Activated naive CD8-positive, alpha-beta T cell (primary cell): Measurements from ENCODE around the gene SH3TC1.

ENCODE experiments used
- H3K27ac Mint-ChIP-seq: one replicate; pipeline ENCODE4 v1.8.0; 2021; ENCODE audit warnings: mixed read lengths
- H3K27me3 Mint-ChIP-seq: one replicate; pipeline ENCODE4 v1.8.0; 2021; ENCODE audit warnings: mixed read lengths
- H3K36me3 Mint-ChIP-seq: one replicate; pipeline ENCODE4 v1.8.0; 2021; ENCODE audit warnings: mixed read lengths
- H3K4me1 Mint-ChIP-seq: one replicate; pipeline ENCODE4 v1.8.0; 2021; ENCODE audit warnings: low read depth, mixed read lengths
- H3K4me3 Mint-ChIP-seq: one replicate; pipeline ENCODE4 v1.8.0; 2021; ENCODE audit warnings: mild to moderate bottlenecking, mixed read lengths
- H3K9me3 Mint-ChIP-seq: one replicate; pipeline ENCODE4 v1.8.0; 2021; ENCODE audit warnings: low read depth, mixed read lengths

SH3TC1 gene

GRCh38 chr4:8159537-8160232, 39.4 kb upstream of the SH3TC1 start:
- H3K9me3 Mint-ChIP-seq: no peaks in the 10 kb centered on the region
- peaks cover 2% of the 10 kb centered on the region for H3K27me3 Mint-ChIP-seq
- peak overlapping the region; percentile 79 for H3K4me3 Mint-ChIP-seq
- no peaks in the 10 kb centered on the region for H3K36me3 Mint-ChIP-seq
- H3K27ac Mint-ChIP-seq: no peak overlapping the region
- H3K4me1 Mint-ChIP-seq: peaks cover 13% of the 10 kb centered on the region

GRCh38 chr4:8160233-8160560, 38.9 kb upstream of the SH3TC1 start:
- peaks cover 13% of the 10 kb centered on the region for H3K4me1 Mint-ChIP-seq
- H3K9me3 Mint-ChIP-seq: no peaks in the 10 kb centered on the region
- H3K27ac Mint-ChIP-seq: no peak overlapping the region
- H3K36me3 Mint-ChIP-seq: no peaks in the 10 kb centered on the region
- peaks cover 2% of the 10 kb centered on the region for H3K27me3 Mint-ChIP-seq
- peak overlapping the region; percentile 79 for H3K4me3 Mint-ChIP-seq

GRCh38 chr4:8160572-8160971, 38.5 kb upstream of the SH3TC1 start:
- Mint-ChIP-seq H3K4me1 (peaks cover 13% of the 10 kb centered on the region), H3K27ac (no peak overlapping the region), H3K9me3 (no peaks in the 10 kb centered on the region), H3K36me3 (no peaks in the 10 kb centered on the region), H3K4me3 (peak overlapping the region; percentile 59), H3K27me3 (peaks cover 2% of the 10 kb centered on the region)

- no peaks in the 10 kb centered on the region for H3K36me3 Mint-ChIP-seq
Measured at GRCh38 chr4:8162625-8163024, 36.5 kb upstream of the SH3TC1 start.

GRCh38 chr4:8163026-8163425, 36.1 kb upstream of the SH3TC1 start:
- Mint-ChIP-seq H3K27me3 (peaks cover 2% of the 10 kb centered on the region), H3K27ac (no peak overlapping the region), H3K36me3 (no peaks in the 10 kb centered on the region), H3K4me3 (no peak overlapping the region), H3K9me3 (no peaks in the 10 kb centered on the region), H3K4me1 (peaks cover 13% of the 10 kb centered on the region)

More at GRCh38 chr4:8162625-8163024, 36.5 kb upstream of the SH3TC1 start:
- Mint-ChIP-seq H3K4me3 (no peak overlapping the region), H3K27ac (no peak overlapping the region), H3K9me3 (no peaks in the 10 kb centered on the region), H3K4me1 (peaks cover 13% of the 10 kb centered on the region), H3K27me3 (peaks cover 2% of the 10 kb centered on the region)

GRCh38 chr4:8163436-8164193, 35.5 kb upstream of the SH3TC1 start:
- Mint-ChIP-seq H3K36me3 (no peaks in the 10 kb centered on the region), H3K4me1 (peaks cover 13% of the 10 kb centered on the region), H3K9me3 (no peaks in the 10 kb centered on the region), H3K27ac (no peak overlapping the region), H3K27me3 (peaks cover 2% of the 10 kb centered on the region), H3K4me3 (no peak overlapping the region)

GRCh38 chr4:8164194-8164565, 34.9 kb upstream of the SH3TC1 start:
- peaks cover 10% of the 10 kb centered on the region for H3K4me1 Mint-ChIP-seq

GRCh38 chr4:8164687-8165086, 34.4 kb upstream of the SH3TC1 start:
- Mint-ChIP-seq H3K27me3 (peaks cover 2% of the 10 kb centered on the region), H3K36me3 (no peaks in the 10 kb centered on the region), H3K4me3 (no peak overlapping the region), H3K4me1 (peaks cover 7% of the 10 kb centered on the region), H3K9me3 (no peaks in the 10 kb centered on the region), H3K27ac (no peak overlapping the region)

More at GRCh38 chr4:8164194-8164565, 34.9 kb upstream of the SH3TC1 start:
- Mint-ChIP-seq H3K27ac (no peak overlapping the region), H3K36me3 (no peaks in the 10 kb centered on the region), H3K27me3 (peaks cover 2% of the 10 kb centered on the region), H3K9me3 (no peaks in the 10 kb centered on the region), H3K4me3 (no peak overlapping the region)

GRCh38 chr4:8165374-8165896, 33.7 kb upstream of the SH3TC1 start:
- peaks cover 3% of the 10 kb centered on the region for H3K4me1 Mint-ChIP-seq
- H3K27me3 Mint-ChIP-seq: peaks cover 2% of the 10 kb centered on the region

GRCh38 chr4:8167291-8167690, 31.8 kb upstream of the SH3TC1 start:
- H3K27me3 Mint-ChIP-seq: peaks cover 2% of the 10 kb centered on the region
- H3K27ac Mint-ChIP-seq: no peak overlapping the region
- no peak overlapping the region for H3K4me3 Mint-ChIP-seq
- H3K36me3 Mint-ChIP-seq: no peaks in the 10 kb centered on the region
- H3K4me1 Mint-ChIP-seq: no peaks in the 10 kb centered on the region
- H3K9me3 Mint-ChIP-seq: no peaks in the 10 kb centered on the region

More at GRCh38 chr4:8165374-8165896, 33.7 kb upstream of the SH3TC1 start:
- H3K27ac Mint-ChIP-seq: no peak overlapping the region
- no peak overlapping the region for H3K4me3 Mint-ChIP-seq
- H3K36me3 Mint-ChIP-seq: no peaks in the 10 kb centered on the region
- H3K9me3 Mint-ChIP-seq: no peaks in the 10 kb centered on the region

- no peak overlapping the region for H3K4me3 Mint-ChIP-seq
- no peaks in the 10 kb centered on the region for H3K36me3 Mint-ChIP-seq
- H3K27me3 Mint-ChIP-seq: peaks cover 2% of the 10 kb centered on the region
- H3K27ac Mint-ChIP-seq: no peak overlapping the region
- H3K9me3 Mint-ChIP-seq: no peaks in the 10 kb centered on the region
- H3K4me1 Mint-ChIP-seq: no peaks in the 10 kb centered on the region
Measured at GRCh38 chr4:8167815-8168214, 31.3 kb upstream of the SH3TC1 start.

GRCh38 chr4:8168232-8168631, 30.9 kb upstream of the SH3TC1 start:
- Mint-ChIP-seq H3K4me3 (no peak overlapping the region), H3K9me3 (no peaks in the 10 kb centered on the region), H3K27me3 (peaks cover 2% of the 10 kb centered on the region), H3K27ac (no peak overlapping the region), H3K36me3 (no peaks in the 10 kb centered on the region), H3K4me1 (no peaks in the 10 kb centered on the region)

GRCh38 chr4:8168832-8169598, 30.1 kb upstream of the SH3TC1 start:
- Mint-ChIP-seq H3K27ac (no peak overlapping the region), H3K9me3 (no peaks in the 10 kb centered on the region), H3K36me3 (no peaks in the 10 kb centered on the region), H3K27me3 (peaks cover 2% of the 10 kb centered on the region), H3K4me3 (no peak overlapping the region), H3K4me1 (no peaks in the 10 kb centered on the region)

GRCh38 chr4:8169763-8170162, 29.3 kb upstream of the SH3TC1 start:
- H3K36me3 Mint-ChIP-seq: no peaks in the 10 kb centered on the region
- H3K9me3 Mint-ChIP-seq: no peaks in the 10 kb centered on the region
- H3K4me3 Mint-ChIP-seq: no peak overlapping the region
- H3K27ac Mint-ChIP-seq: no peak overlapping the region
- peaks cover 2% of the 10 kb centered on the region for H3K27me3 Mint-ChIP-seq
- no peaks in the 10 kb centered on the region for H3K4me1 Mint-ChIP-seq

GRCh38 chr4:8170341-8170740, 28.7 kb upstream of the SH3TC1 start:
- H3K27me3 Mint-ChIP-seq: peaks cover 2% of the 10 kb centered on the region
- H3K27ac Mint-ChIP-seq: no peak overlapping the region
- no peaks in the 10 kb centered on the region for H3K4me1 Mint-ChIP-seq
- no peaks in the 10 kb centered on the region for H3K36me3 Mint-ChIP-seq
- no peaks in the 10 kb centered on the region for H3K9me3 Mint-ChIP-seq
- no peak overlapping the region for H3K4me3 Mint-ChIP-seq
